ENCODE measurements around the gene WDPCP.
"Not testable (repeated sequence)": the region's sequence is repeated elsewhere in the genome, so short reads cannot be mapped to it uniquely, and the experiment has no call there.

WDPCP gene

GRCh38 chr2:63136683-63137082 lies 451.6 kb downstream of the WDPCP start:
- DNase-seq; H3K27me3 Mint-ChIP-seq; H3K36me3 Mint-ChIP-seq (ENCODE audit: insufficient read depth); H3K27ac Mint-ChIP-seq; ATAC-seq (replicated peaks); H3K4me3 Mint-ChIP-seq; H3K4me1 Mint-ChIP-seq (ENCODE audit: low read depth in 2 of 2): not testable (repeated sequence)
- peaks cover 16 to 40% of the 10 kb centered on the region in 2 donors for H3K9me3 Mint-ChIP-seq

GRCh38 chr2:63132020-63132419 lies 456.3 kb downstream of the WDPCP start:
- H3K27ac Mint-ChIP-seq = no peak overlapping the region
- H3K9me3 Mint-ChIP-seq = peaks cover 6 to 22% of the 10 kb centered on the region in 2 donors
- H3K4me1 Mint-ChIP-seq (ENCODE audit: low read depth in 2 of 2) = no peaks in the 10 kb centered on the region
- DNase-seq (no peak), ATAC-seq (replicated peaks) (no peak)
- H3K27me3 Mint-ChIP-seq = no peaks in the 10 kb centered on the region
- no peaks in the 10 kb centered on the region for H3K36me3 Mint-ChIP-seq (ENCODE audit: insufficient read depth)
- H3K4me3 Mint-ChIP-seq = no peak overlapping the region

GRCh38 chr2:63131196-63131595 lies 457.1 kb downstream of the WDPCP start:
- Mint-ChIP-seq H3K9me3 (peaks cover 6 to 22% of the 10 kb centered on the region in 2 donors), H3K36me3 (ENCODE audit: insufficient read depth) (no peaks in the 10 kb centered on the region), H3K4me3 (no peak overlapping the region), H3K27ac (no peak overlapping the region), H3K27me3 (no peaks in the 10 kb centered on the region), H3K4me1 (ENCODE audit: low read depth in 2 of 2) (no peaks in the 10 kb centered on the region)
- ATAC-seq (replicated peaks) = no peak
- DNase-seq = no peak

GRCh38 chr2:63127594-63127993 lies 460.7 kb downstream of the WDPCP start:
- Mint-ChIP-seq H3K27me3 (no peaks in the 10 kb centered on the region), H3K36me3 (ENCODE audit: insufficient read depth) (no peaks in the 10 kb centered on the region), H3K4me1 (ENCODE audit: low read depth in 2 of 2) (no peaks in the 10 kb centered on the region), H3K27ac (no peak overlapping the region), H3K4me3 (no peak overlapping the region), H3K9me3 (peaks cover 6 to 15% of the 10 kb centered on the region in 2 donors)
- ATAC-seq (replicated peaks) = no peak
- no peak for DNase-seq

- no peak for ATAC-seq (replicated peaks)
- H3K4me1 Mint-ChIP-seq (ENCODE audit: low read depth in 2 of 2) = no peaks in the 10 kb centered on the region
- peaks cover under 1 to 2% of the 10 kb centered on the region in 2 donors for H3K9me3 Mint-ChIP-seq
- no peaks in the 10 kb centered on the region for H3K27me3 Mint-ChIP-seq
- peaks cover 5% of the 10 kb centered on the region for H3K36me3 Mint-ChIP-seq (ENCODE audit: insufficient read depth)
- no peak for DNase-seq
- no peak overlapping the region for H3K27ac Mint-ChIP-seq
- H3K4me3 Mint-ChIP-seq = no peak overlapping the region
These were observed 463.4 kb downstream of the WDPCP start for GRCh38 chr2:63124850-63125249.

GRCh38 chr2:63124218-63124617 lies 464.1 kb downstream of the WDPCP start:
- H3K4me1 Mint-ChIP-seq (ENCODE audit: low read depth in 2 of 2) = no peaks in the 10 kb centered on the region
- ATAC-seq (replicated peaks) = no peak
- H3K27me3 Mint-ChIP-seq = no peaks in the 10 kb centered on the region
- no peak overlapping the region for H3K4me3 Mint-ChIP-seq
- DNase-seq = no peak
- peaks cover 5% of the 10 kb centered on the region for H3K36me3 Mint-ChIP-seq (ENCODE audit: insufficient read depth)
- no peaks in the 10 kb centered on the region for H3K9me3 Mint-ChIP-seq
- no peak overlapping the region for H3K27ac Mint-ChIP-seq

GRCh38 chr2:63122921-63123320 lies 465.4 kb downstream of the WDPCP start:
- Mint-ChIP-seq H3K36me3 (ENCODE audit: insufficient read depth) (peaks cover 5% of the 10 kb centered on the region), H3K4me3 (no peak overlapping the region), H3K27ac (no peak overlapping the region), H3K9me3 (no peaks in the 10 kb centered on the region), H3K27me3 (no peaks in the 10 kb centered on the region), H3K4me1 (ENCODE audit: low read depth in 2 of 2) (no peaks in the 10 kb centered on the region)
- DNase-seq = no peak
- ATAC-seq (replicated peaks) = no peak

GRCh38 chr2:63121055-63121834 lies 467.0 kb downstream of the WDPCP start:
- Mint-ChIP-seq H3K27me3 (no peaks in the 10 kb centered on the region), H3K36me3 (ENCODE audit: insufficient read depth) (peaks cover 5% of the 10 kb centered on the region), H3K9me3 (no peaks in the 10 kb centered on the region), H3K4me3 (no peak overlapping the region), H3K27ac (no peak overlapping the region), H3K4me1 (ENCODE audit: low read depth in 2 of 2) (no peaks in the 10 kb centered on the region)
- DNase-seq (no peak), ATAC-seq (replicated peaks) (no peak)

GRCh38 chr2:63118821-63119220 lies 469.5 kb downstream of the WDPCP start:
- Mint-ChIP-seq H3K27me3 (no peaks in the 10 kb centered on the region), H3K9me3 (peaks cover 2 to 4% of the 10 kb centered on the region in 2 donors), H3K4me3 (no peak overlapping the region), H3K36me3 (ENCODE audit: insufficient read depth) (peaks cover 5% of the 10 kb centered on the region), H3K27ac (no peak overlapping the region), H3K4me1 (ENCODE audit: low read depth in 2 of 2) (no peaks in the 10 kb centered on the region)
- DNase-seq (no peak), ATAC-seq (replicated peaks) (no peak)

GRCh38 chr2:63104482-63104881 lies 483.8 kb downstream of the WDPCP start:
- no peak for ATAC-seq (replicated peaks)
- DNase-seq = no peak
- Mint-ChIP-seq H3K9me3 (peaks cover 15 to 17% of the 10 kb centered on the region in 2 donors), H3K4me1 (ENCODE audit: low read depth in 2 of 2) (no peaks in the 10 kb centered on the region), H3K27ac (no peak overlapping the region), H3K4me3 (no peak overlapping the region), H3K27me3 (peaks cover 6 to 9% of the 10 kb centered on the region in 2 donors), H3K36me3 (ENCODE audit: insufficient read depth) (no peaks in the 10 kb centered on the region)

- DNase-seq = no peak
- no peak for ATAC-seq (replicated peaks)
- peaks cover 12 to 17% of the 10 kb centered on the region in 2 donors for H3K9me3 Mint-ChIP-seq
- no peak overlapping the region for H3K27ac Mint-ChIP-seq
- no peak overlapping the region for H3K4me3 Mint-ChIP-seq
- peaks cover 6 to 9% of the 10 kb centered on the region in 2 donors for H3K27me3 Mint-ChIP-seq
- no peaks in the 10 kb centered on the region for H3K36me3 Mint-ChIP-seq (ENCODE audit: insufficient read depth)
- H3K4me1 Mint-ChIP-seq (ENCODE audit: low read depth in 2 of 2) = no peaks in the 10 kb centered on the region
These were observed 486.3 kb downstream of the WDPCP start for GRCh38 chr2:63101954-63102353.

GRCh38 chr2:63099032-63099431 lies 489.2 kb downstream of the WDPCP start:
- Mint-ChIP-seq H3K27ac (no peak overlapping the region), H3K4me1 (ENCODE audit: low read depth in 2 of 2) (no peaks in the 10 kb centered on the region), H3K4me3 (no peak overlapping the region), H3K36me3 (ENCODE audit: insufficient read depth) (no peaks in the 10 kb centered on the region), H3K9me3 (peaks cover 0 to 2% of the 10 kb centered on the region in 2 donors), H3K27me3 (peaks cover 0 to 3% of the 10 kb centered on the region in 2 donors)
- no peak for ATAC-seq (replicated peaks)
- no peak for DNase-seq

- Mint-ChIP-seq H3K36me3 (ENCODE audit: insufficient read depth) (no peaks in the 10 kb centered on the region), H3K9me3 (peaks cover 0 to 2% of the 10 kb centered on the region in 2 donors), H3K27ac (no peak overlapping the region), H3K4me3 (no peak overlapping the region), H3K27me3 (peaks cover 9 to 12% of the 10 kb centered on the region in 2 donors), H3K4me1 (ENCODE audit: low read depth in 2 of 2) (no peaks in the 10 kb centered on the region)
- no peak for DNase-seq
- no peak for ATAC-seq (replicated peaks)
These were observed 491.8 kb downstream of the WDPCP start for GRCh38 chr2:63096491-63096890.

GRCh38 chr2:63093502-63093901 lies 494.8 kb downstream of the WDPCP start:
- H3K4me3 Mint-ChIP-seq = no peak overlapping the region
- ATAC-seq (replicated peaks) (no peak), DNase-seq (no peak)
- peaks cover 0 to 2% of the 10 kb centered on the region in 2 donors for H3K9me3 Mint-ChIP-seq
- no peak overlapping the region for H3K27ac Mint-ChIP-seq
- H3K36me3 Mint-ChIP-seq (ENCODE audit: insufficient read depth) = no peaks in the 10 kb centered on the region
- H3K4me1 Mint-ChIP-seq (ENCODE audit: low read depth in 2 of 2) = no peaks in the 10 kb centered on the region
- H3K27me3 Mint-ChIP-seq = peaks cover 12 to 20% of the 10 kb centered on the region in 2 donors
